ENCODE data around the gene MCOLN2.

Gene MCOLN2

DNA sequence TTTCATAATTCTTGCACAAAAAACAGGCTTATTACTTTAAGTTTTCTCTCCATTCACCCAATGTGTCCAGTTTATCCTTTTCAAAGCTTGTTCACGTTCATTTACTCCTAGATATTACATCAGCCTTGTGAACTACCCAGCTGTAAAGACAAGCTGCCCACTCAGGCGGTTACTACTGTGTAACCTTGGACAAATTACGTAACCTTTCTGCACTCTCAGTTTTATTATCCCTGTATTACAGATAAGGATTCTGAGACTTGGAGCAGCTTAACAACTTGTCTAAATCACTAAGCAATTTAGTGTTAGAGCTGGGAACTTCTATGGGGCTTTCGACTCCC is 83.4 kb downstream of the MCOLN2 start (continued):
- TF ChIP-seq, protein P1, sequence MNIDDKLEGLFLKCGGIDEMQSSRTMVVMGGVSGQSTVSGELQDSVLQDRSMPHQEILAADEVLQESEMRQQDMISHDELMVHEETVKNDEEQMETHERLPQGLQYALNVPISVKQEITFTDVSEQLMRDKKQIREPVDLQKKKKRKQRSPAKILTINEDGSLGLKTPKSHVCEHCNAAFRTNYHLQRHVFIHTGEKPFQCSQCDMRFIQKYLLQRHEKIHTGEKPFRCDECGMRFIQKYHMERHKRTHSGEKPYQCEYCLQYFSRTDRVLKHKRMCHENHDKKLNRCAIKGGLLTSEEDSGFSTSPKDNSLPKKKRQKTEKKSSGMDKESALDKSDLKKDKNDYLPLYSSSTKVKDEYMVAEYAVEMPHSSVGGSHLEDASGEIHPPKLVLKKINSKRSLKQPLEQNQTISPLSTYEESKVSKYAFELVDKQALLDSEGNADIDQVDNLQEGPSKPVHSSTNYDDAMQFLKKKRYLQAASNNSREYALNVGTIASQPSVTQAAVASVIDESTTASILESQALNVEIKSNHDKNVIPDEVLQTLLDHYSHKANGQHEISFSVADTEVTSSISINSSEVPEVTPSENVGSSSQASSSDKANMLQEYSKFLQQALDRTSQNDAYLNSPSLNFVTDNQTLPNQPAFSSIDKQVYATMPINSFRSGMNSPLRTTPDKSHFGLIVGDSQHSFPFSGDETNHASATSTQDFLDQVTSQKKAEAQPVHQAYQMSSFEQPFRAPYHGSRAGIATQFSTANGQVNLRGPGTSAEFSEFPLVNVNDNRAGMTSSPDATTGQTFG (tag by site-specific recombination; IDR thresholded peaks at IDR 0.05; ENCODE audit: borderline replicate concordance) = no peak
- TF ChIP-seq ZNF791 (tag by site-specific recombination; IDR thresholded peaks at IDR 0.05) (no peak), ZNF580 (tag by site-specific recombination; IDR thresholded peaks at IDR 0.05) (peak; percentile 75), ZSCAN23 (tag by site-specific recombination; IDR thresholded peaks at IDR 0.05) (no peak), BCL11A (tag by site-specific recombination; IDR thresholded peaks at IDR 0.05; ENCODE audit: low read depth) (peak; percentile 68), ZNF654 (tag by site-specific recombination; IDR thresholded peaks at IDR 0.05; ENCODE audit: low read depth) (no peak), KLF1 (tag by site-specific recombination; IDR thresholded peaks at IDR 0.05) (no peak), REPIN1 (tag by site-specific recombination; IDR thresholded peaks at IDR 0.05; ENCODE audit: low read depth) (no peak), ZNF776 (tag by site-specific recombination; IDR thresholded peaks at IDR 0.05; ENCODE audit: borderline replicate concordance) (no peak), ZNF621 (tag by site-specific recombination; IDR thresholded peaks at IDR 0.05) (no peak), ZNF433 (tag by site-specific recombination; IDR thresholded peaks at IDR 0.05; ENCODE audit: low read depth) (no peak), ZNF600 (tag by site-specific recombination; IDR thresholded peaks at IDR 0.05) (peak; percentile 56; the same call in 1 of the 2 replicates), ZNF16 (tag by site-specific recombination; IDR thresholded peaks at IDR 0.05; ENCODE audit: low read depth) (no peak), ZNF544 (tag by site-specific recombination; IDR thresholded peaks at IDR 0.05) (no peak), ZNF664 (tag by site-specific recombination; IDR thresholded peaks at IDR 0.05) (no peak), MZF1 (tag by site-specific recombination; IDR thresholded peaks at IDR 0.05; ENCODE audit: borderline replicate concordance) (peak; percentile 40; the same call in 1 of the 2 replicates), ZNF548 (tag by site-specific recombination; IDR thresholded peaks at IDR 0.05) (no peak), HOXD13 (CRISPR knock-in tag; IDR thresholded peaks at IDR 0.05; ENCODE audit: borderline replicate concordance) (no peak), ZNF501 (tag by site-specific recombination; IDR thresholded peaks at IDR 0.05) (no peak), ZNF530 (tag by site-specific recombination; IDR thresholded peaks at IDR 0.05; ENCODE audit: low read depth) (no peak), ZFHX2 (tag by site-specific recombination; conservative IDR thresholded peaks at IDR 0.05) (peak; percentile 75), EGR2 (tag by site-specific recombination; IDR thresholded peaks at IDR 0.05; ENCODE audit: low read depth) (peak; percentile 66), ZNF629 (tag by site-specific recombination; IDR thresholded peaks at IDR 0.05) (peak; percentile 84)
- TF ChIP-seq, protein P2, sequence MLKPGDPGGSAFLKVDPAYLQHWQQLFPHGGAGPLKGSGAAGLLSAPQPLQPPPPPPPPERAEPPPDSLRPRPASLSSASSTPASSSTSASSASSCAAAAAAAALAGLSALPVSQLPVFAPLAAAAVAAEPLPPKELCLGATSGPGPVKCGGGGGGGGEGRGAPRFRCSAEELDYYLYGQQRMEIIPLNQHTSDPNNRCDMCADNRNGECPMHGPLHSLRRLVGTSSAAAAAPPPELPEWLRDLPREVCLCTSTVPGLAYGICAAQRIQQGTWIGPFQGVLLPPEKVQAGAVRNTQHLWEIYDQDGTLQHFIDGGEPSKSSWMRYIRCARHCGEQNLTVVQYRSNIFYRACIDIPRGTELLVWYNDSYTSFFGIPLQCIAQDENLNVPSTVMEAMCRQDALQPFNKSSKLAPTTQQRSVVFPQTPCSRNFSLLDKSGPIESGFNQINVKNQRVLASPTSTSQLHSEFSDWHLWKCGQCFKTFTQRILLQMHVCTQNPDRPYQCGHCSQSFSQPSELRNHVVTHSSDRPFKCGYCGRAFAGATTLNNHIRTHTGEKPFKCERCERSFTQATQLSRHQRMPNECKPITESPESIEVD (tag by site-specific recombination; IDR thresholded peaks at IDR 0.05) = peak; percentile 67
- TF ChIP-seq, protein P3, sequence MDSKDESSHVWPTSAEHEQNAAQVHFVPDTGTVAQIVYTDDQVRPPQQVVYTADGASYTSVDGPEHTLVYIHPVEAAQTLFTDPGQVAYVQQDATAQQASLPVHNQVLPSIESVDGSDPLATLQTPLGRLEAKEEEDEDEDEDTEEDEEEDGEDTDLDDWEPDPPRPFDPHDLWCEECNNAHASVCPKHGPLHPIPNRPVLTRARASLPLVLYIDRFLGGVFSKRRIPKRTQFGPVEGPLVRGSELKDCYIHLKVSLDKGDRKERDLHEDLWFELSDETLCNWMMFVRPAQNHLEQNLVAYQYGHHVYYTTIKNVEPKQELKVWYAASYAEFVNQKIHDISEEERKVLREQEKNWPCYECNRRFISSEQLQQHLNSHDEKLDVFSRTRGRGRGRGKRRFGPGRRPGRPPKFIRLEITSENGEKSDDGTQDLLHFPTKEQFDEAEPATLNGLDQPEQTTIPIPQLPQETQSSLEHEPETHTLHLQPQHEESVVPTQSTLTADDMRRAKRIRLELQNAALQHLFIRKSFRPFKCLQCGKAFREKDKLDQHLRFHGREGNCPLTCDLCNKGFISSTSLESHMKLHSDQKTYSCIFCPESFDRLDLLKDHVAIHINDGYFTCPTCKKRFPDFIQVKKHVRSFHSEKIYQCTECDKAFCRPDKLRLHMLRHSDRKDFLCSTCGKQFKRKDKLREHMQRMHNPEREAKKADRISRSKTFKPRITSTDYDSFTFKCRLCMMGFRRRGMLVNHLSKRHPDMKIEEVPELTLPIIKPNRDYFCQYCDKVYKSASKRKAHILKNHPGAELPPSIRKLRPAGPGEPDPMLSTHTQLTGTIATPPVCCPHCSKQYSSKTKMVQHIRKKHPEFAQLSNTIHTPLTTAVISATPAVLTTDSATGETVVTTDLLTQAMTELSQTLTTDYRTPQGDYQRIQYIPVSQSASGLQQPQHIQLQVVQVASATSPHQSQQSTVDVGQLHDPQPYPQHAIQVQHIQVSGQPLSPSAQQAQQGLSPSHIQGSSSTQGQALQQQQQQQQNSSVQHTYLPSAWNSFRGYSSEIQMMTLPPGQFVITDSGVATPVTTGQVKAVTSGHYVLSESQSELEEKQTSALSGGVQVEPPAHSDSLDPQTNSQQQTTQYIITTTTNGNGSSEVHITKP (tag by site-specific recombination; IDR thresholded peaks at IDR 0.05) = peak; percentile 57
- TF ChIP-seq, protein P4, sequence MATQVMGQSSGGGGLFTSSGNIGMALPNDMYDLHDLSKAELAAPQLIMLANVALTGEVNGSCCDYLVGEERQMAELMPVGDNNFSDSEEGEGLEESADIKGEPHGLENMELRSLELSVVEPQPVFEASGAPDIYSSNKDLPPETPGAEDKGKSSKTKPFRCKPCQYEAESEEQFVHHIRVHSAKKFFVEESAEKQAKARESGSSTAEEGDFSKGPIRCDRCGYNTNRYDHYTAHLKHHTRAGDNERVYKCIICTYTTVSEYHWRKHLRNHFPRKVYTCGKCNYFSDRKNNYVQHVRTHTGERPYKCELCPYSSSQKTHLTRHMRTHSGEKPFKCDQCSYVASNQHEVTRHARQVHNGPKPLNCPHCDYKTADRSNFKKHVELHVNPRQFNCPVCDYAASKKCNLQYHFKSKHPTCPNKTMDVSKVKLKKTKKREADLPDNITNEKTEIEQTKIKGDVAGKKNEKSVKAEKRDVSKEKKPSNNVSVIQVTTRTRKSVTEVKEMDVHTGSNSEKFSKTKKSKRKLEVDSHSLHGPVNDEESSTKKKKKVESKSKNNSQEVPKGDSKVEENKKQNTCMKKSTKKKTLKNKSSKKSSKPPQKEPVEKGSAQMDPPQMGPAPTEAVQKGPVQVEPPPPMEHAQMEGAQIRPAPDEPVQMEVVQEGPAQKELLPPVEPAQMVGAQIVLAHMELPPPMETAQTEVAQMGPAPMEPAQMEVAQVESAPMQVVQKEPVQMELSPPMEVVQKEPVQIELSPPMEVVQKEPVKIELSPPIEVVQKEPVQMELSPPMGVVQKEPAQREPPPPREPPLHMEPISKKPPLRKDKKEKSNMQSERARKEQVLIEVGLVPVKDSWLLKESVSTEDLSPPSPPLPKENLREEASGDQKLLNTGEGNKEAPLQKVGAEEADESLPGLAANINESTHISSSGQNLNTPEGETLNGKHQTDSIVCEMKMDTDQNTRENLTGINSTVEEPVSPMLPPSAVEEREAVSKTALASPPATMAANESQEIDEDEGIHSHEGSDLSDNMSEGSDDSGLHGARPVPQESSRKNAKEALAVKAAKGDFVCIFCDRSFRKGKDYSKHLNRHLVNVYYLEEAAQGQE (tag by site-specific recombination; IDR thresholded peaks at IDR 0.05) = no peak
- TF ChIP-seq, protein P5, sequence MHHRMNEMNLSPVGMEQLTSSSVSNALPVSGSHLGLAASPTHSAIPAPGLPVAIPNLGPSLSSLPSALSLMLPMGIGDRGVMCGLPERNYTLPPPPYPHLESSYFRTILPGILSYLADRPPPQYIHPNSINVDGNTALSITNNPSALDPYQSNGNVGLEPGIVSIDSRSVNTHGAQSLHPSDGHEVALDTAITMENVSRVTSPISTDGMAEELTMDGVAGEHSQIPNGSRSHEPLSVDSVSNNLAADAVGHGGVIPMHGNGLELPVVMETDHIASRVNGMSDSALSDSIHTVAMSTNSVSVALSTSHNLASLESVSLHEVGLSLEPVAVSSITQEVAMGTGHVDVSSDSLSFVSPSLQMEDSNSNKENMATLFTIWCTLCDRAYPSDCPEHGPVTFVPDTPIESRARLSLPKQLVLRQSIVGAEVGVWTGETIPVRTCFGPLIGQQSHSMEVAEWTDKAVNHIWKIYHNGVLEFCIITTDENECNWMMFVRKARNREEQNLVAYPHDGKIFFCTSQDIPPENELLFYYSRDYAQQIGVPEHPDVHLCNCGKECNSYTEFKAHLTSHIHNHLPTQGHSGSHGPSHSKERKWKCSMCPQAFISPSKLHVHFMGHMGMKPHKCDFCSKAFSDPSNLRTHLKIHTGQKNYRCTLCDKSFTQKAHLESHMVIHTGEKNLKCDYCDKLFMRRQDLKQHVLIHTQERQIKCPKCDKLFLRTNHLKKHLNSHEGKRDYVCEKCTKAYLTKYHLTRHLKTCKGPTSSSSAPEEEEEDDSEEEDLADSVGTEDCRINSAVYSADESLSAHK (tag by site-specific recombination; IDR thresholded peaks at IDR 0.05) = peak; percentile 14; the same call in 1 of the 2 replicates

All from HEK293 (cell line).